Measurements from ENCODE around the gene NRDE2.

- TF ChIP-seq USF1 (IDR thresholded peaks at IDR 0.05) (no peak), TCF12 (IDR thresholded peaks at IDR 0.05; ENCODE audit: low read depth) (no peak), EP300 (IDR thresholded peaks at IDR 0.05; ENCODE audit: borderline replicate concordance) (no peak)
Observed at GRCh38 chr14:90253826-90254225, 77.9 kb downstream of the NRDE2 start.
